ENCODE measurements around the gene FILIP1L.

FILIP1L gene

GRCh38 chr3:99950921-99951320 lies 163.4 kb downstream of the FILIP1L start:
- no peak for DNase-seq (ENCODE audit: low read depth)

GRCh38 chr3:99949956-99950670 lies 164.2 kb downstream of the FILIP1L start:
- no peak for DNase-seq (ENCODE audit: low read depth)

GRCh38 chr3:99948467-99949089 lies 165.7 kb downstream of the FILIP1L start:
- no peak for DNase-seq (ENCODE audit: low read depth)

- DNase-seq (ENCODE audit: low read depth) = no peak
Measured at GRCh38 chr3:99947356-99947755, 166.9 kb downstream of the FILIP1L start.

GRCh38 chr3:99945328-99945995 lies 168.8 kb downstream of the FILIP1L start:
- DNase-seq (ENCODE audit: low read depth) = no peak

GRCh38 chr3:99943931-99944761 lies 170.2 kb downstream of the FILIP1L start:
- DNase-seq (ENCODE audit: low read depth) = no peak

- DNase-seq (ENCODE audit: low read depth) = no peak
Measured at GRCh38 chr3:99941211-99941610, 173.1 kb downstream of the FILIP1L start.

GRCh38 chr3:99940350-99940749 lies 174.0 kb downstream of the FILIP1L start:
- DNase-seq (ENCODE audit: low read depth) = no peak

GRCh38 chr3:99939876-99940275 lies 174.4 kb downstream of the FILIP1L start:
- no peak for DNase-seq (ENCODE audit: low read depth)

GRCh38 chr3:99938270-99938911 lies 175.9 kb downstream of the FILIP1L start:
- no peak for DNase-seq (ENCODE audit: low read depth)

GRCh38 chr3:99934975-99935797 lies 179.1 kb downstream of the FILIP1L start:
- no peak for DNase-seq (ENCODE audit: low read depth)

- no peak for DNase-seq (ENCODE audit: low read depth)
Measured at GRCh38 chr3:99933971-99934750, 180.1 kb downstream of the FILIP1L start.

- no peak for DNase-seq (ENCODE audit: low read depth)
Measured at GRCh38 chr3:99931059-99931458, 183.2 kb downstream of the FILIP1L start.

GRCh38 chr3:99929745-99930139 lies 184.6 kb downstream of the FILIP1L start:
- DNase-seq (ENCODE audit: low read depth) = no peak

GRCh38 chr3:99928771-99929744 lies 185.2 kb downstream of the FILIP1L start:
- no peak for DNase-seq (ENCODE audit: low read depth)

- DNase-seq (ENCODE audit: low read depth) = no peak
Measured at GRCh38 chr3:99927671-99928457, 186.4 kb downstream of the FILIP1L start.

- DNase-seq (ENCODE audit: low read depth) = no peak
Measured at GRCh38 chr3:99925584-99926230, 188.6 kb downstream of the FILIP1L start.

- DNase-seq (ENCODE audit: low read depth) = no peak
Measured at GRCh38 chr3:99923873-99924272, 190.4 kb downstream of the FILIP1L start.
